Muscle of leg (tissue), 11 donors: ENCODE data around the gene PMPCA. TPM values are rescaled to one million over a fixed set of nuclear protein-coding genes. Genes with fewer than 3 reads are reported as not detected.

Experiments used
- DNase-seq: peaks from one replicate; pipeline ENCODE4 v3.0.0; 2013
- H3K27ac ChIP-seq: one replicate; pipeline ENCODE4 v1.5.1; 2013; ENCODE audit warnings: mild to moderate bottlenecking, low read length, control low read depth
- H3K27me3 ChIP-seq: one replicate; pipeline ENCODE4 v1.6.1; 2013; ENCODE audit warnings: low read length; ENCODE audit not compliant: control insufficient read depth, insufficient read depth
- H3K36me3 ChIP-seq: one replicate; pipeline ENCODE4 v1.6.1; 2013; ENCODE audit warnings: low read length; ENCODE audit not compliant: control insufficient read depth, insufficient read depth
- H3K4me1 ChIP-seq: one replicate; pipeline ENCODE4 v1.6.1; 2013; ENCODE audit warnings: low read length; ENCODE audit not compliant: control insufficient read depth, insufficient read depth
- H3K4me3 ChIP-seq: one replicate; pipeline ENCODE4 v1.5.1; 2013; ENCODE audit warnings: low read length, control low read depth
- H3K9me3 ChIP-seq: replicated peaks from 2 replicates; pipeline ENCODE4 v1.6.1; 2013; ENCODE audit warnings: low read depth, low read length; ENCODE audit not compliant: control insufficient read depth
- WGBS: methylation state at CpG from one replicate; pipeline ENCODE4 v1.1.5; 2013; ENCODE audit warnings: missing lambda C conversion rate; ENCODE audit not compliant: insufficient coverage; 5-methylcytosine and 5-hydroxymethylcytosine counted together
- polyA plus RNA-seq, 8 donors: library from polyadenylated mRNA; unstranded; fragments of 120-200 nt; gene quantifications; one replicate each; pipeline versions ENCODE4 v1.2.1 to v1.2.3, GENCODE V29; 2013; ENCODE audit warnings: inconsistent platforms in 1 of 8, low replicate concordance in 1 of 8; ENCODE audit not compliant: insufficient read length in 8 of 8, insufficient read depth in 1 of 8
- total RNA-seq: library from RNA; stranded (reverse); fragments of 120-200 nt; gene quantifications from one replicate; pipeline ENCODE4 v1.2.4, GENCODE V29; 2013

Gene PMPCA
- total and polyA plus RNA-seq, 9 donors, result 24.6 to 49.9 (median 40.4) TPM

DNA sequence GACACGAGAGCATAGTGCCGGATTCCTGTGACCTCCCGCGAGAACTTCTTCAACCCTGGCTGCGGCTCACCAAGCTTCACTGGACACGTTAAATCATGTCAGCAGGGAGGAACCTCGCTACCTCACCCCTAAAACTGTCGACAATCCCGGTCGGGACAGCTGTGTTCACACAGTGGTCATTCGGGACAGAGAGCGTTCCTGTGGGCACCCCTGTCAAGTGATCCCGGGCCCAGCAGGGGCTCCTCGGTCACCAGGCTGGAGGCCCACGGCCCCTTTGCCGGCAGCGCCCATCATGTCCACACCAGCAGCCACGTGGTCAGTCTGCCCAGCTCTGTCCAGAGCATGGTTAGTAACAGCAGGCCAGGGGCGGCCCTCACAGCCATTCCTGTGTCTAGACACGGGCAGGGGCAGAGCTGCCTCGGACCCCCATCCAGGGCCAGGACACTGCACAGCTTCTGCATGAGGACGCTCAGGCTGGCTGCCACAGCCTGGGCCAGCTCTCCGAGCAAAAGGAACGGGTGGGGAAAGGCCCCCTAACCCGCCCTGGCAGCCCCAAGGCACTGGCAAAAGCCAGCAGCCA lies 25.7 kb downstream of the PMPCA start:
- peaks cover 24% of the 10 kb centered on the region for H3K4me1 ChIP-seq
- no peaks in the 10 kb centered on the region for H3K9me3 ChIP-seq
- no peak overlapping the region for H3K4me3 ChIP-seq
- no peaks in the 10 kb centered on the region for H3K27me3 ChIP-seq
- H3K27ac ChIP-seq, result no peak overlapping the region
- no peak for DNase-seq
- peaks cover 46% of the 10 kb centered on the region for H3K36me3 ChIP-seq
- 76% methylated on average over 25 of the region's 25 CpGs for WGBS

GRCh38 chr9:136437430-136437829 lies 27.0 kb downstream of the PMPCA start:
- H3K27ac ChIP-seq, result no peak overlapping the region
- no peaks in the 10 kb centered on the region for H3K9me3 ChIP-seq
- H3K36me3 ChIP-seq, result peaks cover 52% of the 10 kb centered on the region
- H3K27me3 ChIP-seq, result no peaks in the 10 kb centered on the region
- peaks cover 24% of the 10 kb centered on the region for H3K4me1 ChIP-seq
- WGBS, result 8% methylated on average over 2 of the region's 8 CpGs
- H3K4me3 ChIP-seq, result no peak overlapping the region
- peak; percentile 79 for DNase-seq

DNA sequence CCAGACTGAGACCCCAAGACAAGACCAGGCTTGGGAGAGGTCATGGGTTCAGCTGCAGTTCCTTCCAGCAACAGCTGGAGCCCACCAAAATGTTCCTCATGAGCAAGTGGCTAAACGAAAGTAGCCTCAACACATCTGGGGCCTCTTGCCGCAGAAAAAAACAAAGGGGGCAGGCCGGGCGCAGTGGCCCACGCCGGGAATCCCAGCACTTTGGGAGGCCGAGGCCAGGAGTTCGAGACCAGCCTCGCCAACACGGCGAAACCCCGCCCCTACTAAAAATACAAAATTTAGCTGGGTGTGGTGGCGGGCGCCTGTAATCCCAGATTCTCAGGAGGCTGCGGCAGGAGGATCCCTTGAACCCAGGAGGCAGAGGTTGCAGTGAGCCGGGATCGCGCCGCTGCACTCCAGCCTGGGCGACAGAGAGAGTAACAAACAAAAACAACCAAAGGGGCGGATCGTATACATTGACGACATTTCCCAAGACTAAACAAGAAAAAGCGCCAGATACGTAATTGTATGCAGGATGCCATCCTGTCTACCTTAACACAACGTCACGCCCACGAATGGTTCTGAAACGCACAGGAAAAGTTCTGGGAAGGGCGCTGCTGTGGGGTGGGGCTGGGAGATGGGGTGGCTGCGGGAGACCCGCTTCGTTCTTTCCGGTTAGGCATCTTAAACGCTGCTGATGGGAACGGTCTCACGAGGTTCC lies 27.5 kb downstream of the PMPCA start:
- DNase-seq, result peak; percentile 36
- Histone ChIP-seq H3K4me1 (peaks cover 24% of the 10 kb centered on the region), H3K36me3 (peaks cover 53% of the 10 kb centered on the region), H3K27ac (no peak overlapping the region), H3K4me3 (peak overlapping the region; percentile 76), H3K9me3 (no peaks in the 10 kb centered on the region), H3K27me3 (no peaks in the 10 kb centered on the region)
- 29% methylated on average over 20 of the region's 37 CpGs for WGBS

DNA sequence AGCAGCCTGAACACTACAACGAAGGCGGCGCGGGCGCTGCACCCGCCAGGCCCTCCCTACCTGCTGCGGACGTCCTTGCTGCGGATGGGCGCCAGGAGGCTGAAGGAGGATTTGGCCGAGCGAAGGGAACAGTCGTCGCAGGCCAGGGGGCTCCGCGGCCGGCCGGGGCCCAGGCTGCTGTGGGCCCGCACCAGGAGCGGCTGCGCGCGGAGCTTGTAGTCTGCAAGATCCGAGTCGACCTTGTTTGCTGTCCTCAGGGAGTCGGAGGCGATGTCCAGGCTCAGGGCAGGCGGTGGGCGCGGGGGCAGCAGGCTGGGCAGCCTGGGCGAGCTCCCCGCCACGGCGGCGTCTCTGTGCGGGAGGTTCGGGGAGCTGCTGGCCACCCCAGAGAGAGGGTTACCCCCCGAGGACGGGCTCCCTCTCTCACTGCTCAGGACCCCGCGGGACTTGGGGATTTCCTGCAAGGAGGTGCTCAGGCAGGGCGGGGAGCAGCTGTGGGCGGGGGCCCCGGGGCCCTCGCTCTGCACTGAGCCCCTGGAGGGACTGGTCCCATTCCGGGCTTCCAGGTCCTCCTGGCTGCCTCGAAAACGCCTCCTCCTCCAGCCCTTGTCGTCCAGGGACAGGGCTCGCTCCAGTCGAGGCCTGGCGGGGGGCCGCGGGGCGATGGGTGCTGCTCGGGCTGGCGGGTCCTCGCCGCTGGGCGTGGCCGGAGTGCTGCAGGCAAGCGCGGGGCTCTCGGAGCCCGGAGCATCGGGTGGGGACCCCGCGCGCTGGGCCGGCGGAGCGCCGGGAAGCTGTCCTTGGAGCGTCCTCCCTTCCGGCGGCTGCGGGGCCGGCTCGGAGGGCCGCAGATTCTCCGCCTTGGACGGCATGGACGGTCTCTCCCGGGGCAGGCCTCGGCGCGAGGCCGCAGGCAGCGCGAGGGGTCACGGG lies 28.4 kb downstream of the PMPCA start:
- Histone ChIP-seq H3K9me3 (no peaks in the 10 kb centered on the region), H3K27me3 (no peaks in the 10 kb centered on the region), H3K36me3 (peaks cover 54% of the 10 kb centered on the region), H3K4me3 (peak overlapping the region; percentile 76), H3K27ac (no peak overlapping the region), H3K4me1 (peaks cover 24% of the 10 kb centered on the region)
- 1% methylated on average over 91 of the region's 91 CpGs for WGBS
- peak; percentile 28 for DNase-seq

DNA sequence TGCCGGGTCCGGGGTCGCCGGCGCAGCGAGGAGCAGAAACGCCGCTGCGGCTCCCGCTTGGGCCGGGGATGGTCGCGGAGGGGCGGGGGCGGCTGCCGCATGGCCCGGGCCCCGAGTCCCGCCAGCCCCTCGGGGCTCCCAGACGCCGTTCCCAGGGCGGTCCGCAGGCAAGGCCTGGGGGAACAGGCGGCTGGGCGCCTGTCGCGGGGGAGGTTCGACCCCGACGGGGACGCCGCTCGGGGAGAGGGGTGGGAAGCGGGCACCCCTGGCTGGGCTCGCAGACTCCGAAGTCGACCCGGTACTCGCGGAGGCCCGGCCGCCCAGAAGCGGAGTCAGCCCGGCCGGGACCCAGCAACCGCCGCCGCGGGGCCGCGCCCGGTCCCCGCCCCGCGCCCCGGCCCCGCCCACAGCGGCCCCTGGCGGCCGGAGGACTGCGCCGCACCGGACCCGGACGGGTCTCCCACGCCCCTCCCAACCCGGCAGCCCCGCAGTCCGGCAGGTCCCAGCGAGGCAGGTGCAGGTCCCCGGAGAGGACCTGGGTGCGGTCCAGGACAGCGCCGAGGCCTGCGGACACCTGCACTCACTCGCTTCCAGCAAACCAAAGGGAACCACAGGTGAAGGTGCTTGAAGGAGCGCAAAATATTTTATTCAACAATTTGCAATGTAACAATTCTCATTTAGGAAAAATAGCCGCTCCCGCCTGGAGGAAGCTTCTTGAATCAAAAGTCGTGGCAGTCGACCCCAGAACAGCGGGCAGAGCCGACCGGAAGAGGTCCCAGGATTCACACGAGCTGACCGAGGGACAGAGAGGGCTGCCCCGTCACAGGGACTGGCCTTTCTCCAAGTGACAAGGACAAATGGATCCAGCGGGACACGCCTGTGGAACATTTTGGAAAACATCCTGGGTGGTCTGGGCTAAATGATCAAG lies 29.3 kb downstream of the PMPCA start, which contains the start of gene INPP5E:
Gene INPP5E, minus strand, starts transcription at position 365 of the 928 bp plus-strand sequence. CDS start 426 bp downstream, outside the sequence.
- 6% methylated on average over 66 of the region's 90 CpGs for WGBS
- H3K4me3 ChIP-seq, result peak within 1 kb of the TSS; percentile 76
- peak; percentile 85 for DNase-seq
- H3K27me3 ChIP-seq, result no peaks in the 10 kb centered on the region
- no peaks in the 10 kb centered on the region for H3K9me3 ChIP-seq
- H3K27ac ChIP-seq, result no peak within 1 kb of the TSS
- peaks cover 24% of the 10 kb centered on the region for H3K4me1 ChIP-seq
- peaks cover 57% of the 10 kb centered on the region for H3K36me3 ChIP-seq

- WGBS, result 96% methylated on average over 12 of the region's 15 CpGs
- Histone ChIP-seq H3K4me1 (peaks cover 24% of the 10 kb centered on the region), H3K27ac (no peak overlapping the region), H3K9me3 (no peaks in the 10 kb centered on the region), H3K27me3 (no peaks in the 10 kb centered on the region), H3K36me3 (peaks cover 68% of the 10 kb centered on the region), H3K4me3 (no peak overlapping the region)
- no peak for DNase-seq
Measured at GRCh38 chr9:136441191-136441680, 30.8 kb downstream of the PMPCA start.

DNA sequence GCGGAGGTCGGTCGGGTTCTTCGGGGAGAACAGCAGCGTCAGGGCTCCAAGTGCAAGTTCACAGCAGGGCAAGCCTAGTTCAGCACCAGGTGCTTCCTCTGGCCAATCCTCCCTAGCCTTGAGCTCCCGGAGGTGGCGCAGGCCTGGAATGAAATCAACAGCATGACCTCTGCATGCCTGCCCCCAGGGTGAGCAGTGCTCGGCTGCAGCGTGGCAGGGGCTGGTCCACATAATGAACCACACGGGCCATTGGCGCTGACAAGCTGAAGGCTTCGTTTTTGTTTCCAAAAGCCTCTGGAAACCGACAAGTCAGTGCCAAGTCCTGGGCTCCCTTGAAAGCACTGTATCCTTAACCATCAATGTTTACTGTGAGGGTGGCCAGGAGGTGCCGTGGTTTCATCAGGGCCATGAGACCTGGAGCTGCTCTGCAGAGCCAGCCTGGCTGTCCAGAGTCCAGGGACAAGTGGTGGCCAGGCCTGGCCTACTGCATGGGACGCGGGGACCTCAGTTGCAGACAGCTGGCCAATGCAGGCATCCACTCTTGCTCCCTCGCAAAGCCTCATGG lies 31.3 kb downstream of the PMPCA start:
- no peaks in the 10 kb centered on the region for H3K27me3 ChIP-seq
- no peak overlapping the region for H3K4me3 ChIP-seq
- no peak overlapping the region for H3K27ac ChIP-seq
- WGBS, result 81% methylated on average over 17 of the region's 17 CpGs
- no peak for DNase-seq
- no peaks in the 10 kb centered on the region for H3K9me3 ChIP-seq
- peaks cover 66% of the 10 kb centered on the region for H3K36me3 ChIP-seq
- H3K4me1 ChIP-seq, result peaks cover 22% of the 10 kb centered on the region

DNA sequence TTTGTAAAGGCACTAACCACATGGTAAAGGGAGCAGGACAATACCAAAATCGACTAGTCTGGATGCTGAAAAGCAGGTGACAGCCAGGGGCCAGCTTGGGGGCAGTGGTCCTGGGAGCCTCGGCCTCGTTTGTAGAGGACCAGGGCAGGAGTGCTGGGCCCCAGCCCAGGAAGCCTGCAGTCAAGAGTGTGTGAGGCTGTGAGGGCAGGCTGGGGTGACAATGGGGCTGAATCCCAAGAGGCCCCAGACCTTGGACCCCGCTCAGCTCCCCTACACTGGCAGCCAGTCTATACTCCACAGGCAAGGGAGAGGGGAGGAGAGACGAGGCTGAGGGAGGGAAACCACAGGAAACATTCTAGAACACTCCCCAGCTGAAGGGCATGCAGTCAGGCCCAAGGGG lies 31.8 kb downstream of the PMPCA start:
- Histone ChIP-seq H3K4me1 (peaks cover 17% of the 10 kb centered on the region), H3K9me3 (no peaks in the 10 kb centered on the region), H3K27me3 (no peaks in the 10 kb centered on the region), H3K27ac (no peak overlapping the region), H3K36me3 (peaks cover 67% of the 10 kb centered on the region), H3K4me3 (no peak overlapping the region)
- no peak for DNase-seq
- 71% methylated on average over 3 of the region's 5 CpGs for WGBS

- H3K27me3 ChIP-seq, result no peaks in the 10 kb centered on the region
- no peak overlapping the region for H3K4me3 ChIP-seq
- H3K36me3 ChIP-seq, result peaks cover 74% of the 10 kb centered on the region
- peaks cover 9% of the 10 kb centered on the region for H3K4me1 ChIP-seq
- no peak overlapping the region for H3K27ac ChIP-seq
- no peak for DNase-seq
- 91% methylated on average over 9 of the region's 15 CpGs for WGBS
- no peaks in the 10 kb centered on the region for H3K9me3 ChIP-seq
Measured at GRCh38 chr9:136443087-136443486, 32.6 kb downstream of the PMPCA start.
